GDM1 (cell line): ENCODE results near the gene PRAMEF12.
"Not testable (repeated sequence)": the region's sequence is repeated elsewhere in the genome, so short reads cannot be mapped to it uniquely, and the experiment has no call there.

Experiments
- DNase-seq: peaks from one replicate; lab custom pipeline; 2025; lab: John Stamatoyannopoulos, UW

PRAMEF12 gene

GRCh38 chr1:12773438-12773837 is at the start of gene PRAMEF12:
Gene PRAMEF12 (plus strand): TSS chr1:12773738. CDS start chr1:12774868, 1,130 bp downstream.
- DNase-seq, result no peak

GRCh38 chr1:12728391-12728790 is 45.1 kb upstream of the PRAMEF12 start:
- DNase-seq, result no peak

DNA sequence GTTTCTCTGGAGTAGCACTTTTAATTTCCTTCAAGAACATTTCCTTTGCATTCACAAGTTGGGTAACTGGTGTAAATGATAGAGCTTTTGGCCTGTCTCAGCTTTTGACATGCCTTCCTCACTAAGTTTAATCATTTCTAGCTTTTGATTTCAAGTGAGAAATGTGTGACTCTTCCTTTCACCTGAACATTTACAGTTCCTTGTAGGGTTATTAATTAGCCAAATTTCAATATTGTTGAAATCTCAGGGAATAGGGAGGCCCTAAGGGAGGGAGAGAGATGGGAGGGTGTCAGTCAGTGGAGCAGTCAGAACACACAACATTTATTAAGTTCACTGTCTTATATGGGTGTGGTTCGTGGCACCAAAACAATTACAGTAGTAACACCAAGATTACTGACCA is 43.4 kb upstream of the PRAMEF12 start:
- DNase-seq, result no peak

- DNase-seq, result not testable (repeated sequence)
Measured at GRCh38 chr1:12731084-12731483, 42.5 kb upstream of the PRAMEF12 start.

- DNase-seq, result no peak
Measured at GRCh38 chr1:12734651-12735050, 38.9 kb upstream of the PRAMEF12 start.

DNA sequence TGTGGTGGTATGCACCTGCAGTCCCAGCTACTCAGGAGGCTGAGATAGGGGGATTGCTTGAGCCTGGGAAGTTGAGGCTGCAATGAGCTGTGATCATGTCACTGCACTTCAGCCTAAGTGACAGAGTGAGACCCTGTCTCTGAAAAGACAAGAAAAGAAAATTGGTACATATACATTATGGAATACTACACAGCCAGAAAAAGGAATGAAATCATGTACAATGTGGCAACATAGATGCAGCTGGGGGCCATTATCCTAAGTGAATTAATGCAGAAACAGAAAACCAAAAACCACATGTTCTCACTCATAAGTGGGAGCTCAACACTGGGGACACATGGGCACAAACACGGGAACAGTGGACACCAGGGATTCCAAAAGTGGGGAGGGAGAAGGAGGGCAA is 34.6 kb upstream of the PRAMEF12 start:
- DNase-seq, result no peak

DNA sequence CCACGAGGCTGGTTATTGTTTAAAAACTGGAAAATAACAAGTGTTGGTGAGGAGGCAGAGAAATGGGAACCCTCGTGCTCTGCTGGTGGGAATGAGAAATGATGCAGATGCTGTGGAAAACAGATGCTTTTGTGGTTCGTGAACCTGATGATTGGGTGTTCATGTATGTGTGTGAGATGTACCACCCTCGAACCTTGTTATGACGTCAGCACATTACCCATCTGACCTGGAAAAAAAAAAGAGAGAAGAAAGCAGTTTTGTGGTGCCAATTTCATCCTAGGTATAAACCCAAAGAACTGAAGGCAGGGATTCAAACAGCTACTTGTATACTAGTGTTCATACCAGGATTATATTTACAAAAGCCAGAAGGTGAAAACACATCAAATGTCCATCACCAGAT is 33.9 kb upstream of the PRAMEF12 start:
- DNase-seq, result no peak

GRCh38 chr1:12741946-12742345 is 31.6 kb upstream of the PRAMEF12 start:
- no peak for DNase-seq

GRCh38 chr1:12745126-12745991 is 28.2 kb upstream of the PRAMEF12 start:
- no peak for DNase-seq

DNA sequence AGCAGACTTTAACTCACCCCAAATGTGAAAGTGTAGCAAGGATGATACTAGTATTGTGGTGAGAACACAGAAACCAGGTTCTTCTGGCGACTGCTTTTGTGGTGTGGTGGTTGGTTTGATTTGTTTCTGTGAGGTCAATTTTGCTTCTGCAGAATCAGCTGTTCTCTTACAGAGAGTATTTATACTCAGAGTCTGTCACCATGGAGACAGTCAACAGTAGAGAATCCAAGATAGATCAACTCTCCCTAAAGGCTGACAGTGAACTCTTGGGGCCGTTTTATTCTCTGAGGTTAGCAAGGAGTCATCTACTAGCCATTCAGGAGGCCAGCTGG is 27.6 kb upstream of the PRAMEF12 start, which contains the start of gene CFAP107:
Gene CFAP107 (plus strand): TSS at position 209 of the 332 bp plus-strand sequence. CDS start 231 bp downstream, outside the sequence.
- DNase-seq, result no peak

GRCh38 chr1:12748778-12749355 is 24.7 kb upstream of the PRAMEF12 start:
- no peak for DNase-seq

DNA sequence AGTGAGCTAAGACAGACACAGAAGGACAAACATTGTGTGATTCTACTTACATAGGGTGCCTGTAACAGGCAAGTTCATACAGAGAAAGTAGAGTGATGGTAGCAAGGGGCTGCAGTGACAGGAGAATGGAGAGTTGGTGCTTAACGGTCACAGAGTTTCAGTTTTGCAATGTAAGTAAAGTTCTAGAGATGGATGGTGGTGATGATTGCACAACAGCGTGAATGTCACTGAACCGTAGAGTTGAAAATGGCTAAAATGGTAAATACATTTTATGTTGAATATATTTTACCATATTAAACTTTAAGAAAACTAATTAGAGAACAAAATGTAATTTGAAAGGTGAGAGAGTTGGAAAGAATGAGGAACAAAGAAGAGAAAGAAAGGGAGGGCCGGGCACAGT is 18.8 kb upstream of the PRAMEF12 start:
- DNase-seq, result no peak

- DNase-seq, result no peak
Measured at GRCh38 chr1:12756273-12756672, 17.3 kb upstream of the PRAMEF12 start.

DNA sequence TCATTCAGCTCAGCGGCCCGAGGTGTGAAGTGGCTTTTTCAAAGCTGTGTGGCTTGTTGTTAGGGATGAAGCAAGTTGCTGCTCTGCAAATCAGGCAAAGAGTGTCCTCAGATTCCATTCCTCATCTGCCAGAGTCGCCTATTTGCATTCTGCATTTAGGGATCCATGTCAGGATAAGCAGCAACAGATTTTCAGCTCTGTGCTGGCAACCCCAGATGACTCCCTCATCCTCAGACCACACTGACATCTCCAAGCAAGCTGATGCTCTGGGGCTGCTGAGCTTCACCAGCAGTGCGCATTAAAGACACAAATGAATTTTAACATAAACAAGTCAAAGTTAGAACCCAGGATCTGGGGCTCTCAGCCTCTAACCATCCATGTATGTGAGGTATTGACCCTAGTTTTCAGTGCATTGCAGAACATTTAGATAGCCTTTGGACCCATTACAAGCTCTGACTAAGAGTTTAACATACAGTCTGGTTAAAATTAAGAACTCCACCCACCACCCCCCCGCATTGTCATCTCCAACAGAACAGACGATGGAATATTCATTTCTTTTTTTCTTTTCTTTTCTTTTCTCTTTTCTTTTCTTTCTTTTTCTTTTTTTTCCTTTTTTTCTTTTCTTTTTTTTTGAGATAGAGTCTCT is 16.6 kb upstream of the PRAMEF12 start:
- no peak for DNase-seq

DNA sequence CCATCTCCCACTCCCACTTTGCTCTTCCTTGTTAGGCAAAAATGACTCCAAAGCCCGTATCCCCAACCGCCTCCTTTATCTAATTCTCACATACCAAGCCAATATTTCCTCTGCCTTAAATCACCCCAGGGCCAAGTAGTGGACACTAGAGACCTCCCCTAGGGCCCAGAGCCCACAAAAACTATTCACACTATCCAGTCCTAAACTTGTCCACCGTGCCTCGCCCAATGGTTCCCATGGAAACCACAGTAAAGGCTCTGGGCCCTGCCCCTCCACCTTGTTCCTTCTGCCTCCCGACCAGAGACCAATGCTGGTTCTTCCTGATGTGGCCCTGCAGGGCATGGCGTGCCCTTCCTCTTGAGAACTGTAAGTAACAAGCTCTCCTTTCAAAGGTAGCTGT is 15.7 kb upstream of the PRAMEF12 start:
- DNase-seq, result no peak

DNA sequence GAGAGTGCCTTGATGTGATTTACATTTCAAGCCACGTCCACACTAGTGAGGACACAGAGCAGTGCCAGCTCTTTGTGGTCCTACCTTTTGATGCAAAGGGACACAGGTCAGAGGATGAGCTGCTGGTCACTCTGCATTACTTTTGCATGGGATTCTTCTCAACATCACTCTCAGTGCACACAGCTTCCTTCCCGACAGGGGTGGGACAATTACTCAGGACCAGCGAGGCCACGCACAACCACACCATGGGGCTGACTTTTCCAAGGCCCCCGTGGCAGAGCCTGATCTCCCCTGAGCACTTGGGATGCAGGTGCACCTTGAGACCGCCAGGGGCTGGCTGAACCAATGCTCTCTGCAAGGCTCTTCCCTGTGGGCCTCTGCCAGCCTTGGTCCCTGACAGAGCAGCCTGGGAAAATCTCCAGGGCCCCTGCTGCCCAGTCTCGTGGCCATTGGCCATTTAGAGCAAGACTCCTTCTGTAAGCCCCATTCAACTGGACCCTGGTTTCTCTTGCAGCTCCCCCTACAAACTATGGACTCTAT is 13.2 kb upstream of the PRAMEF12 start:
- no peak for DNase-seq

GRCh38 chr1:12761781-12762180 is 11.8 kb upstream of the PRAMEF12 start:
- DNase-seq, result no peak

DNA sequence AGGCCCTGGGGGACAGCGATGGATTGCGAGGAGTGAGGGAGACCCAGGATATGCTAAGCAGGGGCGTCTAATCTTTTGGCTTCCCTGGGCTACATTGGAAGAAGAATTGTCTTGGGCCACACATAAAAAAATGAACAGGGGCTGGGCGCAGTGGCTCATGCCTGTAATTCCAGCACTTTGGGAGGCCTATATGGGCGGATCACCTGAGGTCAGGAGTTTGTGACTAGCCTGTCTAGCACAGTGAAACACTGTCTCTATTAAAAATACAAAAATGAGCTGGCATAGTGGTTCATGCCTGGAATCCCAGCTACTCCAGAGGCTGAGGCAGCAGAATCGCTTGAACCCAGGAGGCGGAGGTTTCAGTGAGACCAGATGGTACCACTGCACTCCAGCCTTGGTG is 10.8 kb upstream of the PRAMEF12 start:
- DNase-seq, result no peak

GRCh38 chr1:12763479-12763878 is 10.1 kb upstream of the PRAMEF12 start:
- DNase-seq, result no peak

- no peak for DNase-seq
Measured at GRCh38 chr1:12764016-12764415, 9.5 kb upstream of the PRAMEF12 start.

DNA sequence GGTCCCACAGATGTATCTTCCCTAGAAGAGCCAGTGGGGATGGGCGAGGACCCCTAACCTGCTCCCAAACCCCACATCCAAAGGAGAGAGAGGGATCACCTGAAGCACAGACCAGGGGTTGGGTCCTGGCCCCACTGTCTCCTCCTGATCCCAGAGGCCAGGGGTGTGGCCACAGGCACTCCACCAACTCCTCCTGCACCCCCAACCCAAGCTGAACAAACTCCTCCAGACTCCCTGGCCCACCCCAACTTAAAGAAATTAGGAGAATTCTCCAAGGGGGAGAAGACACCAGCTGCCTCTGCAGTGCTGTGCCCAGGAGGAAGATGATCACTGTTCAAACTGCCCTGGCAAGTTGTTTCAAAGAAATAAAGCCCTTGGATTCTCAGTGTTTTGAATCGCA is 4.5 kb upstream of the PRAMEF12 start:
- no peak for DNase-seq

DNA sequence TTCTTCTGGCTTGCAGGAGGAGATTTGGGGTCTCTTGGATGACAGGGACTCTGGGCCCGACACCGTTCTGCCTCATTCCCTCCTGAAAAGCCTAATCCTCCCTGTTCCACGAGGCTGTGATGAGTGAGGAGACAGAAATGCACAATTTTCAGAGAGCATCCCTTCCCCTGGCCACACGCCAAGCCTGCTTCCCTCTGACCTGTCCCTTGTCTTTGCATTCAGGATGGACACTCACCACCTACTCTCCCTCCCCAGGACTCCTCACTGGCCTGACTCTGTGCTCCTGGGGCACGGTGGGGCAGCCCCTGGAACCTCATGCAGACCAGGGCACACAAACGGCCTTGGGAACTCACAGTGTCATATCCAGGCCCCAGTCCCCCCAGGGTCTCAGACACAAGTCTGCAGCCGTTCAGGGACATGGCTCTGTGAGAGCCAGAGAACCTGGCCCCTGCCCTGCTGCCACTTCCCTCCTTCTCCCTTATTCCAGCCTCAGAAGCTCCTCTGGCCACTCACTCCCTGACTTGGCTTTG is 3.5 kb upstream of the PRAMEF12 start:
- DNase-seq, result no peak

GRCh38 chr1:12770620-12771019 is 2.9 kb upstream of the PRAMEF12 start:
- DNase-seq, result no peak
